HepG2 (cell line): ENCODE results near the gene DCUN1D3. TPM values are rescaled to one million over a fixed set of nuclear protein-coding genes. Genes with fewer than 3 reads are reported as not detected.

ENCODE experiments used
- ADNP ChIP-seq: sonication (generic); formaldehyde crosslinking; IDR thresholded peaks from 2 replicates; pipeline ENCODE4 v1.4.0; 2020; ENCODE audit warnings: missing genetic modification reagents
- ATF2 ChIP-seq: sonication (generic); formaldehyde crosslinking; IDR thresholded peaks from 2 replicates; pipeline ENCODE4 v1.4.0; 2020; ENCODE audit warnings: missing genetic modification reagents
- BRCA1 ChIP-seq: sonication (generic); formaldehyde crosslinking; IDR thresholded peaks from 2 replicates; pipeline ENCODE4 v1.4.0; 2020; ENCODE audit warnings: missing genetic modification reagents
- EHMT2 ChIP-seq: fragments of 200-600 bp; sonication (generic); IDR thresholded peaks from 2 replicates; pipeline ENCODE4 v1.7.0; 2017; ENCODE audit warnings: antibody characterized with exemption, low read depth, low read length, borderline replicate concordance
- GABPA ChIP-seq, 2 experiments: IDR thresholded peaks; 2 replicates each; pipeline ENCODE4 v1.6.1; 2011 to 2016; ENCODE audit warnings: low read depth in 2 of 2, low read length in 1 of 2, missing biosample characterization in 1 of 2, missing genetic modification characterization in 1 of 2
- GTF3A ChIP-seq: sonication (generic); formaldehyde crosslinking; conservative IDR thresholded peaks from 2 replicates; pipeline ENCODE4 v1.4.0; 2020; ENCODE audit warnings: mild to moderate bottlenecking, missing genetic modification reagents
- NCOA1 ChIP-seq: sonication (generic); formaldehyde crosslinking; IDR thresholded peaks from 2 replicates; pipeline ENCODE4 v1.9.0; 2021; ENCODE audit warnings: missing genetic modification reagents
- NCOR1 ChIP-seq: fragments of 200-600 bp; sonication (generic); IDR thresholded peaks from 2 replicates; pipeline ENCODE4 v1.7.0; 2017; ENCODE audit warnings: antibody characterized with exemption, low read length, borderline replicate concordance
- NR3C1 ChIP-seq: sonication (generic); formaldehyde crosslinking; IDR thresholded peaks from 2 replicates; pipeline ENCODE4 v1.4.0; 2020; ENCODE audit warnings: missing genetic modification reagents
- RXRB ChIP-seq: IDR thresholded peaks from 2 replicates; pipeline ENCODE4 v1.6.1; 2016; ENCODE audit warnings: borderline replicate concordance, missing genetic modification reagents, missing compliant biosample characterization
- SAP130 ChIP-seq: IDR thresholded peaks from 2 replicates; pipeline ENCODE4 v1.6.1; 2016; ENCODE audit warnings: low read depth
- ZBED4 ChIP-seq: sonication (generic); formaldehyde crosslinking; IDR thresholded peaks from 2 replicates; pipeline ENCODE4 v1.4.0; 2020; ENCODE audit warnings: missing genetic modification reagents, borderline replicate concordance
- ZBTB2 ChIP-seq: sonication (generic); formaldehyde crosslinking; IDR thresholded peaks from 2 replicates; pipeline ENCODE4 v1.8.0; 2022; ENCODE audit warnings: low read depth, missing genetic modification reagents
- ZFYVE20 ChIP-seq: sonication (generic); formaldehyde crosslinking; IDR thresholded peaks from 2 replicates; pipeline ENCODE4 v1.8.0; 2023; ENCODE audit warnings: low read depth, mild to moderate bottlenecking, moderate library complexity, missing genetic modification reagents, borderline replicate concordance
- ZMYM4 ChIP-seq: sonication (generic); formaldehyde crosslinking; IDR thresholded peaks from 2 replicates; pipeline ENCODE4 v1.8.1; 2023; ENCODE audit warnings: mild to moderate bottlenecking, missing genetic modification reagents
- ZNF180 ChIP-seq: sonication (generic); formaldehyde crosslinking; IDR thresholded peaks from 2 replicates; pipeline ENCODE4 v1.4.0; 2020; ENCODE audit warnings: low read depth, missing genetic modification reagents, borderline replicate concordance
- ZNF362 ChIP-seq: sonication (generic); formaldehyde crosslinking; IDR thresholded peaks from 2 replicates; pipeline ENCODE4 v1.4.0; 2020; ENCODE audit warnings: missing genetic modification reagents, mild to moderate bottlenecking, borderline replicate concordance
- ZNF713 ChIP-seq: sonication (generic); formaldehyde crosslinking; IDR thresholded peaks from 2 replicates; pipeline ENCODE4 v1.4.0; 2020; ENCODE audit warnings: mild to moderate bottlenecking, missing genetic modification reagents
- ZNF776 ChIP-seq: sonication (generic); formaldehyde crosslinking; IDR thresholded peaks from 2 replicates; pipeline ENCODE4 v1.4.0; 2020; ENCODE audit warnings: mild to moderate bottlenecking, missing genetic modification reagents
- polyA plus RNA-seq, 8 experiments: library from polyadenylated mRNA; depleted of rRNA in 3 of 8; stranded (reverse) in 7 of 8; unstranded in 1 of 8; fragments of >200 nt; fragmentation: Illumina TruSeq in 4 of 8; extraction: Trizol in 4 of 8; gene quantifications; 2 replicates each; pipeline versions ENCODE4 v1.2.1 to v1.2.3, GENCODE V29; 2011 to 2016; ENCODE audit warnings: low read depth in 4 of 8, missing spikeins in 1 of 8, mixed read lengths in 1 of 8; ENCODE audit not compliant: insufficient read depth in 1 of 8
- total RNA-seq, 5 experiments: library from RNA; depleted of rRNA; stranded (reverse); fragments of >200 nt; fragmentation: Illumina TruSeq; extraction: Trizol; gene quantifications; 2 replicates each; pipeline ENCODE4 v1.2.3, GENCODE V29; 2016; ENCODE audit warnings: low read depth in 1 of 5

DCUN1D3 gene
- total and polyA plus RNA-seq, 2 of the 13 experiments (the other 11 are each of a cell fraction or from before 2014, with no cell fraction given): 5.0 to 19.3 TPM

- TF ChIP-seq ZNF713 (CRISPR knock-in tag) (no peak), NR3C1 (CRISPR knock-in tag) (no peak), NCOR1 (peak; percentile 75), NCOA1 (CRISPR knock-in tag) (0 out of 2 replicates have a peak, but pooled peaks have one; percentile 42), SAP130 (peak; percentile 53), ZBTB2 (CRISPR knock-in tag) (no peak), ZNF776 (CRISPR knock-in tag) (no peak), ZMYM4 (CRISPR knock-in tag) (0 out of 2 replicates have a peak, but pooled peaks have one; percentile 36), EHMT2 (no peak), ZNF180 (CRISPR knock-in tag) (no peak), BRCA1 (CRISPR knock-in tag) (no peak), ZNF362 (CRISPR knock-in tag) (no peak), GTF3A (CRISPR knock-in tag) (no peak), ZBED4 (CRISPR knock-in tag) (no peak), GABPA (IDR thresholded peaks at IDR 0.05; ENCODE audit: low read depth, low read length) (no peak), GABPA (CRISPR knock-in tag; IDR thresholded peaks at IDR 0.05; ENCODE audit: low read depth) (peak; percentile 30; the same call in 1 of the 2 replicates), ADNP (CRISPR knock-in tag) (no peak), ZFYVE20 (CRISPR knock-in tag) (no peak), ATF2 (CRISPR knock-in tag) (peak; percentile 54; the same call in 1 of the 2 replicates), RXRB (CRISPR knock-in tag) (peak; percentile 55; the same call in 1 of the 2 replicates)
These were observed 21.4 kb downstream of the DCUN1D3 start (continued) for GRCh38 chr16:20878682-20879147.
